PFSK-1 (cell line): ENCODE results near the gene ASIC3.

ENCODE experiments used
- FOXP2 ChIP-seq: optimal IDR thresholded peaks from 2 replicates; pipeline ENCODE3; 2011; ENCODE audit warnings: borderline replicate concordance, control low read depth, inconsistent platforms; ENCODE audit not compliant: insufficient read depth; ENCODE audit errors: extremely low read length, extremely low read depth
- POLR2AphosphoS5 ChIP-seq: IDR thresholded peaks from 2 replicates; pipeline ENCODE4 v1.6.1; 2012; ENCODE audit warnings: low read depth, mild to moderate bottlenecking, control low read depth, low read length, moderate library complexity
- SIN3A ChIP-seq: IDR thresholded peaks from 2 replicates; pipeline ENCODE4 v1.6.1; 2012; ENCODE audit warnings: mild to moderate bottlenecking, low read length, moderate library complexity, borderline replicate concordance; ENCODE audit not compliant: insufficient read depth
- TAF1 ChIP-seq: IDR thresholded peaks from 2 replicates; pipeline ENCODE4 v1.6.1; 2012; ENCODE audit warnings: low read length, control low read depth, borderline replicate concordance; ENCODE audit not compliant: insufficient read depth
- TF ChIP-seq, protein P1 (sequence below), 2 experiments: IDR thresholded peaks; 2 replicates each; pipeline versions ENCODE4 v1.6.1 to v1.8.0; 2011 to 2012; ENCODE audit warnings: low read depth in 2 of 2, low read length in 2 of 2, control low read depth in 1 of 2, inconsistent platforms in 1 of 2, mild to moderate bottlenecking in 1 of 2, moderate library complexity in 1 of 2; ENCODE audit not compliant: insufficient read depth in 1 of 2

Gene ASIC3

GRCh38 chr7:151082141-151083070 is 34.1 kb downstream of the ASIC3 start:
- TF ChIP-seq TAF1 (no peak), POLR2AphosphoS5 (0 out of 2 replicates have a peak, but pooled peaks have one; percentile 19)

- TF ChIP-seq POLR2AphosphoS5 (peak; percentile 28; the same call in 1 of the 2 replicates), FOXP2 (no peak)
Measured at GRCh38 chr7:151083071-151083823, 34.9 kb downstream of the ASIC3 start, which contains the start of gene TMUB1. Gene TMUB1 (minus strand): TSS chr7:151083493. CDS start chr7:151082563, 930 bp downstream.

DNA sequence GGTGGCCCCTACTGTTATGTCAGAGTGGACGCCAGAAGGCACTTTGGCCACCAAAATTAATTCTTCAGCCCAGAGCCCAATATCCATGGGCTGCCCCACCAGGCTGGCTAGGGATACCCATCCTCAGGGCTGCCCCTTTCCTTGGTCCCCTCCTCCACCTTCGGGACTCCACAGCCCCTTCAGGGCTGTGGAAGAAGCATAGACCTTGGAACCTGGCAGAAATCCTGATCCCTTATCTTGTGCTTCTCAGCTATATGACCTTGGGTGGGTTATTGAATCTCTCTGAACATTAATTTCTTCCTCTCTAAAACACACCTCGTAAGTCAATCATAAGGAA is 35.5 kb downstream of the ASIC3 start:
- TF ChIP-seq POLR2AphosphoS5 (no peak), TAF1 (no peak), FOXP2 (no peak), SIN3A (no peak)
- TF ChIP-seq, protein P1, sequence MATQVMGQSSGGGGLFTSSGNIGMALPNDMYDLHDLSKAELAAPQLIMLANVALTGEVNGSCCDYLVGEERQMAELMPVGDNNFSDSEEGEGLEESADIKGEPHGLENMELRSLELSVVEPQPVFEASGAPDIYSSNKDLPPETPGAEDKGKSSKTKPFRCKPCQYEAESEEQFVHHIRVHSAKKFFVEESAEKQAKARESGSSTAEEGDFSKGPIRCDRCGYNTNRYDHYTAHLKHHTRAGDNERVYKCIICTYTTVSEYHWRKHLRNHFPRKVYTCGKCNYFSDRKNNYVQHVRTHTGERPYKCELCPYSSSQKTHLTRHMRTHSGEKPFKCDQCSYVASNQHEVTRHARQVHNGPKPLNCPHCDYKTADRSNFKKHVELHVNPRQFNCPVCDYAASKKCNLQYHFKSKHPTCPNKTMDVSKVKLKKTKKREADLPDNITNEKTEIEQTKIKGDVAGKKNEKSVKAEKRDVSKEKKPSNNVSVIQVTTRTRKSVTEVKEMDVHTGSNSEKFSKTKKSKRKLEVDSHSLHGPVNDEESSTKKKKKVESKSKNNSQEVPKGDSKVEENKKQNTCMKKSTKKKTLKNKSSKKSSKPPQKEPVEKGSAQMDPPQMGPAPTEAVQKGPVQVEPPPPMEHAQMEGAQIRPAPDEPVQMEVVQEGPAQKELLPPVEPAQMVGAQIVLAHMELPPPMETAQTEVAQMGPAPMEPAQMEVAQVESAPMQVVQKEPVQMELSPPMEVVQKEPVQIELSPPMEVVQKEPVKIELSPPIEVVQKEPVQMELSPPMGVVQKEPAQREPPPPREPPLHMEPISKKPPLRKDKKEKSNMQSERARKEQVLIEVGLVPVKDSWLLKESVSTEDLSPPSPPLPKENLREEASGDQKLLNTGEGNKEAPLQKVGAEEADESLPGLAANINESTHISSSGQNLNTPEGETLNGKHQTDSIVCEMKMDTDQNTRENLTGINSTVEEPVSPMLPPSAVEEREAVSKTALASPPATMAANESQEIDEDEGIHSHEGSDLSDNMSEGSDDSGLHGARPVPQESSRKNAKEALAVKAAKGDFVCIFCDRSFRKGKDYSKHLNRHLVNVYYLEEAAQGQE (IDR thresholded peaks at IDR 0.05; ENCODE audit: insufficient read depth in 1 of 2, low read depth in 2 of 2, low read length in 2 of 2), result no peak

DNA sequence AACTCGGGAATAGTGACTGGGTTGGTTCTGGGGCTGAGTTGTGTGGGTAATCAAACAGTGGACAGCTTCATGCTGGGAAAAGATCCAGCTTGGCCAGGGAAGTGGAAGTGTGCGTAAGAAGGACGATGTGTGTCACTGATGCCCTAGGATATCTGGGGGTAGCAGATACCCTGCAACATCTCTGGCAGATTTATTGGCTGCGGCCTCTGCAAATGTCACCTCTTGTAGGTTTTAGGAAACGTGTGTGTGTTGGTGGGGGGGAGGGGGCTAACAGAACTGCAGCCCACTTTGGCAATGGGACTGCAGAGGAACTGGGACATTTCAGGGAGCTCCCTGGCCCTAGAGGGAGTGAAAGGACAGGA is 37.0 kb downstream of the ASIC3 start:
- TF ChIP-seq SIN3A (no peak), TAF1 (peak; percentile 11; the same call in 1 of the 2 replicates)

DNA sequence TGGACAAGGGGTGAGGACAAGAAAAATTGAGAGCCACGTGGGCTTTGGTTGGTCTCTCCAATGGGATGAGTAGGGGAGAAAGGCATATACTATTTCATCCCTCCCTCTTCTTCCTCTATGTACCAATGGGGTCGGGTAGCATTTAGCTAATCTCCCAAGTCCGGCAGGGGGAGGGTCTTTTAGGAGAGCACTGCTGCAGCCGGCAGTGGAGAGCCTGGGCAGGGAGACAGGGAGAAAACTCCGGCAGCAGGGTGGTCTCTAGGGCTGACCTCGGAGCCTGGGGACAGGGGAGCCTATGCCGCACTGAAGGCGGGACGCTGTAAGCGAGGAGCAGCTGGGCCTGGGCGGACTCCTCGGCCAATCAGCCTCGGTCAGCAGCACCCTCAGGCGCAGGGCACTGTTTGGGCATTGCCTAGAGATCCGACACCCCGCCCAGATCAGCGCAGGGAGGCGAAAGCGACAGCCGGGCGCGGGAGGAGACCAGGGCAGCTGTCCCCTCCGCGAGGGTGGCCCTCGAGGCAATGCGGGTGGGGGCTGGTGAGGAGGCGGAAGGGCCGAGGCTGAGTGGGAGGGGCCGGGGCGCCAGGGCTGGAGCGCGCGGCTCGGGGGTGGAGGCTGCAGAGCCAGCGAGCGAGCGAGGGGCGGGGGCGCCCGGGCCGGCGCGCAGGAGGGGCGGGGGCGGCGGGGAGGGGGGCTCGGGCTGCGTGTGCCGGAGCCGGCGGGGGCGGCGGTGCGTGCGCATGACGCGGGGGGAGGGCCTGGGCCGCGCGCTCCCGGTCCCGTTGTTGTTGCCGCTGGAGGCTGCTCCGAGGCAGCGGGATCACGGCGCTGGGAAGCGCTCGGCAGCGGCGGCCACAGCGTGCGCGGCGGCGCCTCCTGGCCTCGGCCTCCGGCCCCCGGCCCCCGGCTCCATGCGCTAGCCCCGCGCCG is 37.6 kb downstream of the ASIC3 start, which contains the start of gene AGAP3:
AGAP3 (plus strand) TSS at position 785 of the 930 bp plus-strand sequence. CDS start 267 bp downstream, outside the sequence.
- TF ChIP-seq SIN3A, result no peak; the same call in 1 of the 2 replicates
- TF ChIP-seq, protein P1 (IDR thresholded peaks at IDR 0.05; ENCODE audit: insufficient read depth in 1 of 2, low read depth in 2 of 2, low read length in 2 of 2), result peak in 1 of 2 experiments; percentile 37; a peak in 1 of 4 replicates
- TF ChIP-seq TAF1, result 0 out of 2 replicates have a peak, but pooled peaks have one; percentile 49
- peak; percentile 91 for TF ChIP-seq POLR2AphosphoS5
- TF ChIP-seq FOXP2, result no peak

DNA sequence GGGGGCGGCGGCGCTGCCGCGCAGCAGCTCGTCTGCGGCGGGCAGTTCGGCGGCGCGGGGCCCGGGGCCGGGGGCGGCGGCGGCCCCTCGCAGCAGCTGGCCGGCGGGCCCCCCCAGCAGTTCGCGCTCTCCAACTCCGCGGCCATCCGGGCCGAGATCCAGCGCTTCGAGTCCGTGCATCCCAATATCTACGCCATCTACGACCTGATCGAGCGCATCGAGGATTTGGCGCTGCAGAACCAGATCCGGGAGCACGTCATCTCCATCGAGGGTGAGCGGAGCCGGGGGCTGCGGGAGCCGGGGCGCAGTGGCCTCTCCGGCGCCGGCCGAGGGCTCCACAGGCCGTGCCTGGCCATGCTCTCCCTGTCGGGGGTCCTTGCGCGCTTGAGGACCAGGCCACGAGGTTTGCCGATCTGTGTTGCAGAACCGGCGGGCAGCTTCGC is 38.5 kb downstream of the ASIC3 start:
- TF ChIP-seq SIN3A (no peak), POLR2AphosphoS5 (no peak), TAF1 (no peak), FOXP2 (no peak)
- TF ChIP-seq, protein P1 (IDR thresholded peaks at IDR 0.05; ENCODE audit: insufficient read depth in 1 of 2, low read depth in 2 of 2, low read length in 2 of 2), result no peak
